Measurements from ENCODE around the gene PRPSAP2.

DNA sequence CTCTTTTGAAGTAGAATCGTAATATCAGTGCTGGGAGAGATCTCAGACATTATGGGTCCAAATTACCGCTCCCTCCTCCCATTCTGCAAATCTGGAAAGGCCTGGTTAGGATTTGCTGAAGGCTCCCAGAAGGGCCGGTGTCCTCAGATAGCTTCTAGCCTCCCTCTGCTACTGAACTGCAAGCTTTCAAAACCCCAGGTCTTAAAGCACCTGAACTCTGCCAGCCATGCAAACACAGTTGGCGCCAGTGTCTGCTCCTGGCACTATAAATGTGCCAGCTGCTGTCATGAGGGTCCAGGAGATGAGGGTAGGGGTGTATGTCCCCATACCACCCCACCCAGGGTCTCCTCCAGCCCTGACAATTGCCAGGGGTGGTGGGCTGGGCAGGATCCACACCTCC lies 118.3 kb downstream of the PRPSAP2 start:
- TF ChIP-seq POLR2AphosphoS5 (IDR thresholded peaks at IDR 0.05; ENCODE audit: borderline replicate concordance, low read depth, low read length) (no peak), EZH2 (IDR thresholded peaks at IDR 0.05) (no peak)

All from SK-N-MC (cell line).